ENCODE measurements around the gene MSL3B.

GRCh38 chr2:233820774-233821105 is 47.4 kb downstream of the MSL3B start:
- TF ChIP-seq, protein P1, sequence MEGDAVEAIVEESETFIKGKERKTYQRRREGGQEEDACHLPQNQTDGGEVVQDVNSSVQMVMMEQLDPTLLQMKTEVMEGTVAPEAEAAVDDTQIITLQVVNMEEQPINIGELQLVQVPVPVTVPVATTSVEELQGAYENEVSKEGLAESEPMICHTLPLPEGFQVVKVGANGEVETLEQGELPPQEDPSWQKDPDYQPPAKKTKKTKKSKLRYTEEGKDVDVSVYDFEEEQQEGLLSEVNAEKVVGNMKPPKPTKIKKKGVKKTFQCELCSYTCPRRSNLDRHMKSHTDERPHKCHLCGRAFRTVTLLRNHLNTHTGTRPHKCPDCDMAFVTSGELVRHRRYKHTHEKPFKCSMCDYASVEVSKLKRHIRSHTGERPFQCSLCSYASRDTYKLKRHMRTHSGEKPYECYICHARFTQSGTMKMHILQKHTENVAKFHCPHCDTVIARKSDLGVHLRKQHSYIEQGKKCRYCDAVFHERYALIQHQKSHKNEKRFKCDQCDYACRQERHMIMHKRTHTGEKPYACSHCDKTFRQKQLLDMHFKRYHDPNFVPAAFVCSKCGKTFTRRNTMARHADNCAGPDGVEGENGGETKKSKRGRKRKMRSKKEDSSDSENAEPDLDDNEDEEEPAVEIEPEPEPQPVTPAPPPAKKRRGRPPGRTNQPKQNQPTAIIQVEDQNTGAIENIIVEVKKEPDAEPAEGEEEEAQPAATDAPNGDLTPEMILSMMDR (IDR thresholded peaks at IDR 0.05; ENCODE audit: insufficient read depth, low read depth, low read length): no peak
- TF ChIP-seq EZH2 (IDR thresholded peaks at IDR 0.05; ENCODE audit: insufficient read depth, low read length): no peak
